ENCODE results near the gene EYA2. TPM values are rescaled to one million over a fixed set of nuclear protein-coding genes. Genes with fewer than 3 reads are reported as not detected.
"Not testable (repeated sequence)": the region's sequence is repeated elsewhere in the genome, so short reads cannot be mapped to it uniquely, and the experiment has no call there.

Gene EYA2
- total RNA-seq, 1 donor from 2014 or later: 8.1 TPM

- H3K27me3 ChIP-seq: no peaks in the 10 kb centered on the region
- no peak for TF ChIP-seq POLR2AphosphoS5 (IDR thresholded peaks at IDR 0.05; ENCODE audit: insufficient read depth in 1 of 2, low read depth in 1 of 2)
- no peak for TF ChIP-seq POLR2A (IDR thresholded peaks at IDR 0.05)
- no peak for TF ChIP-seq CTCF (IDR thresholded peaks at IDR 0.05)
- intact Hi-C loops (cut with DNase I): no loop called here
Measured at GRCh38 chr20:46865824-46866223, 28.8 kb upstream of the EYA2 start.

GRCh38 chr20:46870041-46870440 is 24.6 kb upstream of the EYA2 start:
- intact Hi-C loops (cut with DNase I): no loop called here
- Histone ChIP-seq H3K4me3 (no peak overlapping the region), H3K4me1 (no peaks in the 10 kb centered on the region), H3K36me3 (no peaks in the 10 kb centered on the region), H3K27me3 (no peaks in the 10 kb centered on the region), H3K9me3 (no peaks in the 10 kb centered on the region), H3K27ac (no peak overlapping the region)
- no peak for DNase-seq (ENCODE audit: extremely low spot score in 2 of 2)
- no peak for TF ChIP-seq POLR2A (IDR thresholded peaks at IDR 0.05)
- TF ChIP-seq POLR2AphosphoS5 (IDR thresholded peaks at IDR 0.05; ENCODE audit: insufficient read depth in 1 of 2, low read depth in 1 of 2): no peak

More at GRCh38 chr20:46865824-46866223, 28.8 kb upstream of the EYA2 start:
- H3K4me3 ChIP-seq: no peak overlapping the region
- H3K27ac ChIP-seq: no peak overlapping the region
- DNase-seq (ENCODE audit: extremely low spot score in 2 of 2): no peak
- no peaks in the 10 kb centered on the region for H3K4me1 ChIP-seq
- no peaks in the 10 kb centered on the region for H3K9me3 ChIP-seq
- no peaks in the 10 kb centered on the region for H3K36me3 ChIP-seq

GRCh38 chr20:46872328-46873211 is 22.1 kb upstream of the EYA2 start:
- Histone ChIP-seq H3K4me3 (no peak overlapping the region), H3K9me3 (no peaks in the 10 kb centered on the region), H3K27ac (no peak overlapping the region), H3K36me3 (no peaks in the 10 kb centered on the region), H3K27me3 (no peaks in the 10 kb centered on the region), H3K4me1 (no peaks in the 10 kb centered on the region)
- TF ChIP-seq POLR2A (IDR thresholded peaks at IDR 0.05): no peak
- TF ChIP-seq POLR2AphosphoS5 (IDR thresholded peaks at IDR 0.05; ENCODE audit: insufficient read depth in 1 of 2, low read depth in 1 of 2): no peak
- no peak for DNase-seq (ENCODE audit: extremely low spot score in 2 of 2)
- intact Hi-C loops (cut with DNase I): no loop called here

GRCh38 chr20:46875059-46875458 is 19.6 kb upstream of the EYA2 start:
- TF ChIP-seq POLR2AphosphoS5 (IDR thresholded peaks at IDR 0.05; ENCODE audit: insufficient read depth in 1 of 2, low read depth in 1 of 2) (no peak), CTCF (IDR thresholded peaks at IDR 0.05) (no peak), POLR2A (IDR thresholded peaks at IDR 0.05) (no peak)
- Histone ChIP-seq H3K9me3 (no peaks in the 10 kb centered on the region), H3K27ac (no peak overlapping the region), H3K4me3 (no peak overlapping the region), H3K36me3 (no peaks in the 10 kb centered on the region), H3K4me1 (no peaks in the 10 kb centered on the region), H3K27me3 (no peaks in the 10 kb centered on the region)
- no peak for DNase-seq (ENCODE audit: extremely low spot score in 2 of 2)
- intact Hi-C loops (cut with DNase I): no loop called here

GRCh38 chr20:46879386-46879785 is 15.3 kb upstream of the EYA2 start:
- DNase-seq (ENCODE audit: extremely low spot score in 2 of 2): no peak
- intact Hi-C loops (cut with DNase I): no loop called here
- no peaks in the 10 kb centered on the region for H3K4me1 ChIP-seq
- no peak overlapping the region for H3K4me3 ChIP-seq
- H3K27ac ChIP-seq: no peak overlapping the region
- no peaks in the 10 kb centered on the region for H3K9me3 ChIP-seq
- no peaks in the 10 kb centered on the region for H3K27me3 ChIP-seq
- no peak for TF ChIP-seq POLR2A (IDR thresholded peaks at IDR 0.05)
- TF ChIP-seq CTCF (IDR thresholded peaks at IDR 0.05): no peak
- TF ChIP-seq POLR2AphosphoS5 (IDR thresholded peaks at IDR 0.05; ENCODE audit: insufficient read depth in 1 of 2, low read depth in 1 of 2): no peak
- no peaks in the 10 kb centered on the region for H3K36me3 ChIP-seq

- H3K4me3 ChIP-seq; intact Hi-C loops (cut with DNase I); H3K27me3 ChIP-seq; H3K4me1 ChIP-seq; H3K9me3 ChIP-seq; H3K27ac ChIP-seq; DNase-seq (ENCODE audit: extremely low spot score in 2 of 2); H3K36me3 ChIP-seq: not testable (repeated sequence)
Measured at GRCh38 chr20:46879963-46880362, 14.7 kb upstream of the EYA2 start.
